ENCODE results near the gene PRDM16.

DNA sequence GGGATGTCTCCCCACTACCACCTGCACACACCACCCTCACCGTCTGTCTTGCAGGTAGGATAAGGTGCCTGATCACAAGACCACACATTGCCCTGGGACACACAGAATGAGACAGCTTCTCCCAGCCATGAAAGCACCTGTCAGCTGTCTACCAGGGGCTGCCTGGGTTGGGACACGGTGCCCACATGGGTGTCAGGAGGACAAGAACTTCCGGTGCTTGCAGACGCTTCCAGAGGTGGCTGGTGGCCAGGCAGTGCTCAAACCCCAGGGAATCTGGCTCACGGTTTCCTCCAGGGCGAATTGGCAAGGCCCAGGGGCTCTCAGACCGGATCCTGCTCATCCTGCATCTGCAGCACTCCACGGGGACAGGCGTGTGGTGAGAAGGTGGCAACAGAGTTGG, 202.9 kb downstream of the PRDM16 start:
- TF ChIP-seq CTCF (conservative IDR thresholded peaks at IDR 0.05; ENCODE audit: low read length), result no peak
- no peak for TF ChIP-seq EZH2phosphoT487 (IDR thresholded peaks at IDR 0.05; ENCODE audit: borderline replicate concordance, low read depth, low read length)
